Measurements from ENCODE around the gene HSPG2.
A peak's percentile ranks its signal among the peaks of the same experiment; 100 is the strongest.

The HSPG2 gene

GRCh38 chr1:21878009-21878773, 58.9 kb downstream of the HSPG2 start:
- no peak for DNase-seq

GRCh38 chr1:21876267-21876666, 60.8 kb downstream of the HSPG2 start:
- no peak for DNase-seq

- no peak for DNase-seq
These were observed 61.5 kb downstream of the HSPG2 start for GRCh38 chr1:21875621-21876063.

GRCh38 chr1:21874778-21875547, 62.1 kb downstream of the HSPG2 start:
- no peak for DNase-seq

- no peak for DNase-seq
These were observed 62.8 kb downstream of the HSPG2 start for GRCh38 chr1:21874328-21874727.

- no peak for DNase-seq
These were observed 63.3 kb downstream of the HSPG2 start for GRCh38 chr1:21873761-21874160.

GRCh38 chr1:21873174-21873573, 63.9 kb downstream of the HSPG2 start:
- DNase-seq: no peak

- DNase-seq: no peak
These were observed 64.5 kb downstream of the HSPG2 start for GRCh38 chr1:21872445-21873079.

- no peak for DNase-seq
These were observed 65.2 kb downstream of the HSPG2 start for GRCh38 chr1:21871943-21872342.

- no peak for DNase-seq
These were observed 66.5 kb downstream of the HSPG2 start for GRCh38 chr1:21870611-21871010.

GRCh38 chr1:21869620-21870121, 67.4 kb downstream of the HSPG2 start:
- peak; percentile 35 for DNase-seq

- DNase-seq: no peak
These were observed 68.1 kb downstream of the HSPG2 start for GRCh38 chr1:21868941-21869454.

GRCh38 chr1:21868482-21868881, 68.6 kb downstream of the HSPG2 start:
- DNase-seq: no peak

GRCh38 chr1:21867451-21867996, 69.6 kb downstream of the HSPG2 start:
- no peak for DNase-seq

- no peak for DNase-seq
These were observed 70.4 kb downstream of the HSPG2 start for GRCh38 chr1:21866707-21867043.

- no peak for DNase-seq
These were observed 71.0 kb downstream of the HSPG2 start for GRCh38 chr1:21865943-21866706.

- no peak for DNase-seq
These were observed 71.5 kb downstream of the HSPG2 start for GRCh38 chr1:21865609-21865942.

GRCh38 chr1:21864730-21865129, 72.4 kb downstream of the HSPG2 start:
- DNase-seq: no peak

GRCh38 chr1:21863981-21864380, 73.1 kb downstream of the HSPG2 start:
- no peak for DNase-seq

GRCh38 chr1:21861602-21862429, 75.3 kb downstream of the HSPG2 start:
- DNase-seq: no peak

GRCh38 chr1:21860971-21861370, 76.1 kb downstream of the HSPG2 start:
- DNase-seq: no peak

All from NCI-H1694 treated with DMSO at 0.1 percent for 48 hours (cell line).